SK-N-SH treated with all-trans-retinoic acid at 6 μM for 48 hours (cell line): ENCODE results near the gene TRIM17.

ENCODE experiments used
- CREB5 ChIP-seq: fragments of 250-450 bp; sonication (Bioruptor Pico); IDR thresholded peaks from 2 replicates; pipeline ENCODE4 v1.5.1; 2020; ENCODE audit warnings: low read depth, mild to moderate bottlenecking, moderate library complexity
- CSRNP3 ChIP-seq: fragments of 250-450 bp; sonication (Bioruptor Pico); IDR thresholded peaks from 2 replicates; pipeline ENCODE4 v1.5.1; 2021; ENCODE audit warnings: mild to moderate bottlenecking, moderate library complexity
- OSR1 ChIP-seq: fragments of 250-450 bp; sonication (Bioruptor Pico); IDR thresholded peaks from 2 replicates; pipeline ENCODE4 v1.8.0; 2022; ENCODE audit warnings: moderate library complexity, mild to moderate bottlenecking, inconsistent platforms
- PPARA ChIP-seq: fragments of 250-450 bp; sonication (Bioruptor Pico); IDR thresholded peaks from 2 replicates; pipeline ENCODE4 v1.5.0; 2020; ENCODE audit warnings: mild to moderate bottlenecking, borderline replicate concordance
- RARB ChIP-seq: fragments of 250-450 bp; sonication (Bioruptor Pico); IDR thresholded peaks from 2 replicates; pipeline ENCODE4 v1.8.0; 2021; ENCODE audit warnings: mild to moderate bottlenecking, moderate library complexity
- TOX ChIP-seq: fragments of 250-450 bp; sonication (Bioruptor Pico); IDR thresholded peaks from 2 replicates; pipeline ENCODE4 v1.8.0; 2021; ENCODE audit warnings: mild to moderate bottlenecking, moderate library complexity, borderline replicate concordance
- ZFP3 ChIP-seq: fragments of 250-450 bp; sonication (Bioruptor Pico); IDR thresholded peaks from 2 replicates; pipeline ENCODE4 v1.5.0; 2020; ENCODE audit warnings: mild to moderate bottlenecking, moderate library complexity
- ZFP30 ChIP-seq: fragments of 450-650 bp; formaldehyde crosslinking; IDR thresholded peaks from 2 replicates; pipeline ENCODE4 v1.5.0; 2022; ENCODE audit warnings: mild to moderate bottlenecking, moderate library complexity
- ZNF70 ChIP-seq: fragments of 450-650 bp; formaldehyde crosslinking; IDR thresholded peaks from 2 replicates; pipeline ENCODE4 v1.5.0; 2020; ENCODE audit warnings: mild to moderate bottlenecking, moderate library complexity
- ZNF8 ChIP-seq: fragments of 450-650 bp; formaldehyde crosslinking; IDR thresholded peaks from 2 replicates; pipeline ENCODE4 v1.5.0; 2020; ENCODE audit warnings: mild to moderate bottlenecking, moderate library complexity

- TF ChIP-seq RARB (CRISPR knock-in tag) (no peak), PPARA (CRISPR knock-in tag) (no peak), ZNF8 (CRISPR knock-in tag) (no peak), OSR1 (CRISPR knock-in tag) (no peak), CSRNP3 (CRISPR knock-in tag) (no peak), CREB5 (no peak), ZFP30 (CRISPR knock-in tag) (no peak), TOX (CRISPR knock-in tag) (no peak), ZFP3 (CRISPR knock-in tag) (no peak), ZNF70 (no peak)
These were observed 44.3 kb downstream of the TRIM17 start for GRCh38 chr1:228372183-228373003.
